ENCODE data around the gene SULF2.

Gene SULF2

GRCh38 chr20:47682028-47682783 lies 103.1 kb downstream of the SULF2 start:
- no peak for DNase-seq

- DNase-seq, result no peak
Observed at GRCh38 chr20:47680804-47681529, 104.3 kb downstream of the SULF2 start.

- no peak for DNase-seq
Observed at GRCh38 chr20:47679462-47679861, 105.8 kb downstream of the SULF2 start.

GRCh38 chr20:47678536-47678935 lies 106.7 kb downstream of the SULF2 start:
- no peak for DNase-seq

- DNase-seq, result peak; percentile 40
Observed at GRCh38 chr20:47677635-47678453, 107.4 kb downstream of the SULF2 start.

- no peak for DNase-seq
Observed at GRCh38 chr20:47676912-47677634, 108.2 kb downstream of the SULF2 start.

GRCh38 chr20:47676219-47676721 lies 109.0 kb downstream of the SULF2 start:
- no peak for DNase-seq

GRCh38 chr20:47675190-47676142 lies 109.8 kb downstream of the SULF2 start:
- DNase-seq, result no peak

GRCh38 chr20:47674686-47675085 lies 110.6 kb downstream of the SULF2 start:
- DNase-seq, result no peak

GRCh38 chr20:47674145-47674544 lies 111.1 kb downstream of the SULF2 start:
- DNase-seq, result no peak

GRCh38 chr20:47673671-47673955 lies 111.7 kb downstream of the SULF2 start:
- DNase-seq, result no peak

GRCh38 chr20:47672886-47673670 lies 112.2 kb downstream of the SULF2 start:
- no peak for DNase-seq

GRCh38 chr20:47672166-47672565 lies 113.1 kb downstream of the SULF2 start:
- no peak for DNase-seq

GRCh38 chr20:47670913-47671312 lies 114.4 kb downstream of the SULF2 start:
- no peak for DNase-seq

GRCh38 chr20:47669927-47670890 lies 115.1 kb downstream of the SULF2 start:
- DNase-seq, result no peak

- DNase-seq, result no peak
Observed at GRCh38 chr20:47669489-47669888, 115.8 kb downstream of the SULF2 start.

GRCh38 chr20:47669152-47669425 lies 116.2 kb downstream of the SULF2 start:
- DNase-seq, result no peak

GRCh38 chr20:47668313-47669151 lies 116.7 kb downstream of the SULF2 start:
- no peak for DNase-seq
